Measurements from ENCODE around the gene MYO5A.

DNA sequence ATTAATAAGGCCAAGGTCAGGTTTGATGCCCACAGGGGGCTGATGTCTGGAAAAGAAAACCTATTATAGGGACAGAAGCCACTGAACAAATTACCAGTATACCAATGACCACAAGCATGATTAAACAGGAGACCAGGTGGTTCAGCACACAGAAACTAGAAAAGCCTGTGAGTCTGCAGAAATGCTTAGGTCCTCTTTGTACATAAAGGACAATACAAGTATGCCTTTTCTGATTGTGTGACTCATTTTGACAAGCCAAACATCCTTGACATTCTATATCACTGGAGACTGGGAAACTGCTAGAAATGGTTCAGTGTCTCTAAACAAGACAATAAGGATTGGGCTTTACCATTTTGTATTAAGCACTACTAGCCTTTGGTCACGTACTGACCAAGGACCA, 119.9 kb downstream of the MYO5A start:
- TF ChIP-seq POLR2A (IDR thresholded peaks at IDR 0.05; ENCODE audit: low read depth, low read length) (no peak), SRF (IDR thresholded peaks at IDR 0.05; ENCODE audit: low read depth in 2 of 2, low read length in 2 of 2) (no peak), POLR2AphosphoS5 (IDR thresholded peaks at IDR 0.05; ENCODE audit: low read length) (no peak), POU2F2 (IDR thresholded peaks at IDR 0.05; ENCODE audit: borderline replicate concordance, low read depth, low read length) (no peak), HDAC6 (IDR thresholded peaks at IDR 0.05; ENCODE audit: unreplicated experiment) (no peak), RFX5 (IDR thresholded peaks at IDR 0.05; ENCODE audit: low read depth, low read length) (no peak), EP300 (IDR thresholded peaks at IDR 0.05; ENCODE audit: borderline replicate concordance in 1 of 2, control insufficient read depth in 1 of 2, low read depth in 2 of 2, low read length in 2 of 2) (no peak), SP1 (IDR thresholded peaks at IDR 0.05; ENCODE audit: low read depth, low read length) (no peak), SUZ12 (IDR thresholded peaks at IDR 0.05; ENCODE audit: unreplicated experiment) (no peak)
- TF ChIP-seq, protein P1, sequence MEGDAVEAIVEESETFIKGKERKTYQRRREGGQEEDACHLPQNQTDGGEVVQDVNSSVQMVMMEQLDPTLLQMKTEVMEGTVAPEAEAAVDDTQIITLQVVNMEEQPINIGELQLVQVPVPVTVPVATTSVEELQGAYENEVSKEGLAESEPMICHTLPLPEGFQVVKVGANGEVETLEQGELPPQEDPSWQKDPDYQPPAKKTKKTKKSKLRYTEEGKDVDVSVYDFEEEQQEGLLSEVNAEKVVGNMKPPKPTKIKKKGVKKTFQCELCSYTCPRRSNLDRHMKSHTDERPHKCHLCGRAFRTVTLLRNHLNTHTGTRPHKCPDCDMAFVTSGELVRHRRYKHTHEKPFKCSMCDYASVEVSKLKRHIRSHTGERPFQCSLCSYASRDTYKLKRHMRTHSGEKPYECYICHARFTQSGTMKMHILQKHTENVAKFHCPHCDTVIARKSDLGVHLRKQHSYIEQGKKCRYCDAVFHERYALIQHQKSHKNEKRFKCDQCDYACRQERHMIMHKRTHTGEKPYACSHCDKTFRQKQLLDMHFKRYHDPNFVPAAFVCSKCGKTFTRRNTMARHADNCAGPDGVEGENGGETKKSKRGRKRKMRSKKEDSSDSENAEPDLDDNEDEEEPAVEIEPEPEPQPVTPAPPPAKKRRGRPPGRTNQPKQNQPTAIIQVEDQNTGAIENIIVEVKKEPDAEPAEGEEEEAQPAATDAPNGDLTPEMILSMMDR (IDR thresholded peaks at IDR 0.05 in 2 of 3, conservative IDR thresholded peaks at IDR 0.05 in 1 of 3; ENCODE audit: control insufficient read depth in 2 of 3, extremely low read depth in 1 of 3, insufficient read depth in 1 of 3, low read depth in 3 of 3, low read length in 3 of 3) = no peak
